ENCODE data around the gene MEOX1. TPM values are rescaled to one million over a fixed set of nuclear protein-coding genes. Genes with fewer than 3 reads are reported as not detected.

Gene MEOX1
- total and polyA plus RNA-seq, 2 of the 13 experiments (the other 11 are each of a cell fraction or from before 2014, with no cell fraction given): not detected

DNA sequence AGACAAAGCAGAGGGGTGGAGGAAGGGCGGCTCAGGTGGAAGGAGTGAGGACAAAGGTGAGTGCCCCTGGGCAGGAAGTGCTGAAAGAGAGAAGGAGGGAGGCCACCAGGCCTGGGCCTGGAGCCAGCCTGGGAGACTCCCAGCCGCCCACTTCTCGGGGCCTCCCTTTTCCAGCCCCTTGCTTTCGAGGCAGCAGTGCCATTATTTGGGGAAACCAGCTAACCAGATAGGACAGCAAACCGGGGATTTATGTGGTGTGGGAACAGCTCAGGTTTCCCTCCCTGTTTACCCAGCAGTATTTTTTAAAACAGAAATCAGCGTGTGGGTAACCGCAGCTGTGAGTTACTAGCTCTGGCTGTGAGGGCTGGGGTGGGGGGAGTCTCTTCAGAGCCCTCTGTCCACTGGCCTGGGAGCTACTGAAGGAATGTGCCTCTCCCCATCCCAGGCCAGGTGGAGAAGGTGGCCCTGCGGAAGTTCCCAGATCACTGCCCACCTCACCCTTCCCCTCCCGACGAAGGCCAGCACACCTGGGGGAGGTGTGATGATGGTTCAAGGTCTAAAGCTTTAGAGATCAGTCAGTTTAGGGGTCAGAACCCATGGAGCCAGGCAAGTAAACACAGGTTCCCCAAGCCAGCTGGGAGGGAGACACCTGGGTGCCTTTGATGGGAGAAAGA is 8.4 kb upstream of the MEOX1 start (continued):
- TF ChIP-seq CBX2 (IDR thresholded peaks at IDR 0.05; ENCODE audit: low read depth, low read length) (no peak), CBX2 (CRISPR knock-in tag; IDR thresholded peaks at IDR 0.05; ENCODE audit: low read depth) (no peak), ZNF414 (CRISPR knock-in tag; IDR thresholded peaks at IDR 0.05) (0 out of 2 replicates have a peak, but pooled peaks have one; percentile 7), IKZF4 (CRISPR knock-in tag; IDR thresholded peaks at IDR 0.05; ENCODE audit: borderline replicate concordance, low read depth, not compliant biosample characterization) (no peak), PCBP1 (IDR thresholded peaks at IDR 0.05; ENCODE audit: borderline replicate concordance, low read depth, low read length) (no peak), ZNF33A (CRISPR knock-in tag; IDR thresholded peaks at IDR 0.05; ENCODE audit: borderline replicate concordance) (no peak), ZNF557 (CRISPR knock-in tag; IDR thresholded peaks at IDR 0.05) (no peak), MIXL1 (CRISPR knock-in tag; IDR thresholded peaks at IDR 0.05) (0 out of 2 replicates have a peak, but pooled peaks have one; percentile 28), EP300 (IDR thresholded peaks at IDR 0.05; ENCODE audit: low read depth in 2 of 2, low read length in 2 of 2) (peak in 1 of 2 experiments; percentile 54; a peak in 1 of 4 replicates), EP300 (CRISPR knock-in tag; IDR thresholded peaks at IDR 0.05; ENCODE audit: borderline replicate concordance) (0 out of 2 replicates have a peak, but pooled peaks have one; percentile 46), FOXK1 (CRISPR knock-in tag; IDR thresholded peaks at IDR 0.05; ENCODE audit: borderline replicate concordance, low read depth) (no peak), HOXA5 (CRISPR knock-in tag; IDR thresholded peaks at IDR 0.05) (0 out of 2 replicates have a peak, but pooled peaks have one; percentile 15), ARNTL (CRISPR knock-in tag; IDR thresholded peaks at IDR 0.05) (peak; percentile 35; the same call in 1 of the 2 replicates), DMAP1 (CRISPR knock-in tag; IDR thresholded peaks at IDR 0.05) (no peak; the same call in 1 of the 2 replicates), SRSF4 (IDR thresholded peaks at IDR 0.05; ENCODE audit: low read depth, low read length, poor library complexity, severe bottlenecking) (no peak), KLF16 (CRISPR knock-in tag; IDR thresholded peaks at IDR 0.05) (no peak), KMT2B (CRISPR knock-in tag; IDR thresholded peaks at IDR 0.05) (no peak), ZNF775 (CRISPR knock-in tag; IDR thresholded peaks at IDR 0.05; ENCODE audit: borderline replicate concordance) (no peak), NFE2L1 (CRISPR knock-in tag; IDR thresholded peaks at IDR 0.05; ENCODE audit: borderline replicate concordance) (no peak), ZNF558 (CRISPR knock-in tag; IDR thresholded peaks at IDR 0.05; ENCODE audit: borderline replicate concordance) (no peak), ZNF737 (CRISPR knock-in tag; IDR thresholded peaks at IDR 0.05; ENCODE audit: borderline replicate concordance) (no peak), ZNF879 (CRISPR knock-in tag; IDR thresholded peaks at IDR 0.05) (no peak)
- TF ChIP-seq, protein P1, sequence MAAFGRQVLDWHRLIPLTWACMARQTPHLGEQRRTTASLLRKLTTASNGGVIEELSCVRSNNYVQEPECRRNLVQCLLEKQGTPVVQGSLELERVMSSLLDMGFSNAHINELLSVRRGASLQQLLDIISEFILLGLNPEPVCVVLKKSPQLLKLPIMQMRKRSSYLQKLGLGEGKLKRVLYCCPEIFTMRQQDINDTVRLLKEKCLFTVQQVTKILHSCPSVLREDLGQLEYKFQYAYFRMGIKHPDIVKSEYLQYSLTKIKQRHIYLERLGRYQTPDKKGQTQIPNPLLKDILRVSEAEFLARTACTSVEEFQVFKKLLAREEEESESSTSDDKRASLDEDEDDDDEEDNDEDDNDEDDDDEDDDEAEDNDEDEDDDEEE (CRISPR knock-in tag; IDR thresholded peaks at IDR 0.05): no peak
- TF ChIP-seq, protein P2, sequence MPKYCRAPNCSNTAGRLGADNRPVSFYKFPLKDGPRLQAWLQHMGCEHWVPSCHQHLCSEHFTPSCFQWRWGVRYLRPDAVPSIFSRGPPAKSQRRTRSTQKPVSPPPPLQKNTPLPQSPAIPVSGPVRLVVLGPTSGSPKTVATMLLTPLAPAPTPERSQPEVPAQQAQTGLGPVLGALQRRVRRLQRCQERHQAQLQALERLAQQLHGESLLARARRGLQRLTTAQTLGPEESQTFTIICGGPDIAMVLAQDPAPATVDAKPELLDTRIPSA (CRISPR knock-in tag; IDR thresholded peaks at IDR 0.05; ENCODE audit: borderline replicate concordance): no peak
- TF ChIP-seq, protein P3, sequence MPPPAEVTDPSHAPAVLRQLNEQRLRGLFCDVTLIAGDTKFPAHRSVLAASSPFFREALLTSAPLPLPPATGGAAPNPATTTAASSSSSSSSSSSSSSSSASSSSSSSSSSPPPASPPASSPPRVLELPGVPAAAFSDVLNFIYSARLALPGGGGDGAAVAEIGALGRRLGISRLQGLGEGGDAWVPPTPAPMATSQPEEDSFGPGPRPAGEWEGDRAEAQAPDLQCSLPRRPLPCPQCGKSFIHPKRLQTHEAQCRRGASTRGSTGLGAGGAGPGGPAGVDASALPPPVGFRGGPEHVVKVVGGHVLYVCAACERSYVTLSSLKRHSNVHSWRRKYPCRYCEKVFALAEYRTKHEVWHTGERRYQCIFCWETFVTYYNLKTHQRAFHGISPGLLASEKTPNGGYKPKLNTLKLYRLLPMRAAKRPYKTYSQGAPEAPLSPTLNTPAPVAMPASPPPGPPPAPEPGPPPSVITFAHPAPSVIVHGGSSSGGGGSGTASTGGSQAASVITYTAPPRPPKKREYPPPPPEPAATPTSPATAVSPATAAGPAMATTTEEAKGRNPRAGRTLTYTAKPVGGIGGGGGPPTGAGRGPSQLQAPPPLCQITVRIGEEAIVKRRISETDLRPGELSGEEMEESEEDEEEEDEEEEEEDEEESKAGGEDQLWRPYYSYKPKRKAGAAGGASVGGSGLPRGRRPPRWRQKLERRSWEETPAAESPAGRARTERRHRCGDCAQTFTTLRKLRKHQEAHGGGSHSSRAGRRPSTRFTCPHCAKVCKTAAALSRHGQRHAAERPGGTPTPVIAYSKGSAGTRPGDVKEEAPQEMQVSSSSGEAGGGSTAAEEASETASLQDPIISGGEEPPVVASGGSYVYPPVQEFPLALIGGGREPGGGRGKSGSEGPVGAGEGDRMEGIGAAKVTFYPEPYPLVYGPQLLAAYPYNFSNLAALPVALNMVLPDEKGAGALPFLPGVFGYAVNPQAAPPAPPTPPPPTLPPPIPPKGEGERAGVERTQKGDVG (CRISPR knock-in tag; IDR thresholded peaks at IDR 0.05; ENCODE audit: borderline replicate concordance): no peak
